GM19438 (cell line): ENCODE measurements around the gene FANCD2OS.
"Not testable (repeated sequence)": the region's sequence is repeated elsewhere in the genome, so short reads cannot be mapped to it uniquely, and the experiment has no call there.

Source experiments
- ATAC-seq: cut with Tn5 transposase; IDR thresholded peaks from one replicate; pipeline ENCODE4 v1.9.1; 2021; ENCODE audit warnings: low read depth; ENCODE audit not compliant: unreplicated experiment

FANCD2OS gene

GRCh38 chr3:10108091-10108490 lies at the start of gene FANCD2OS:
Gene FANCD2OS, minus strand, starts transcription at chr3:10108255. Its CDS starts 3,481 bp downstream, at chr3:10104774.
- ATAC-seq, result no peak

- ATAC-seq, result no peak
Measured at GRCh38 chr3:10157031-10157430, 49.0 kb upstream of the FANCD2OS start.

- no peak for ATAC-seq
Measured at GRCh38 chr3:10155658-10156057, 47.6 kb upstream of the FANCD2OS start.

GRCh38 chr3:10155123-10155472 lies 47.0 kb upstream of the FANCD2OS start:
- ATAC-seq, result no peak

GRCh38 chr3:10154335-10155122 lies 46.5 kb upstream of the FANCD2OS start:
- no peak for ATAC-seq

GRCh38 chr3:10150987-10151386 lies 42.9 kb upstream of the FANCD2OS start:
- ATAC-seq, result no peak

- no peak for ATAC-seq
Measured at GRCh38 chr3:10149226-10149625, 41.2 kb upstream of the FANCD2OS start.

- ATAC-seq, result no peak
Measured at GRCh38 chr3:10145685-10146084, 37.6 kb upstream of the FANCD2OS start.

- ATAC-seq, result no peak
Measured at GRCh38 chr3:10142707-10143560, 34.9 kb upstream of the FANCD2OS start.

GRCh38 chr3:10140996-10141546 lies 33.0 kb upstream of the FANCD2OS start:
- no peak for ATAC-seq

- no peak for ATAC-seq
Measured at GRCh38 chr3:10137178-10137577, 29.1 kb upstream of the FANCD2OS start.

GRCh38 chr3:10136426-10137005 lies 28.5 kb upstream of the FANCD2OS start:
- ATAC-seq, result no peak

- not testable (repeated sequence) for ATAC-seq
Measured at GRCh38 chr3:10135872-10136271, 27.8 kb upstream of the FANCD2OS start.

- ATAC-seq, result no peak
Measured at GRCh38 chr3:10122724-10123123, 14.7 kb upstream of the FANCD2OS start.

- ATAC-seq, result no peak
Measured at GRCh38 chr3:10121064-10121463, 13.0 kb upstream of the FANCD2OS start.

- ATAC-seq, result no peak
Measured at GRCh38 chr3:10119376-10119775, 11.3 kb upstream of the FANCD2OS start.

- no peak for ATAC-seq
Measured at GRCh38 chr3:10116928-10117327, 8.9 kb upstream of the FANCD2OS start.

- peak; percentile 18 for ATAC-seq
Measured at GRCh38 chr3:10116138-10116460, 8.0 kb upstream of the FANCD2OS start.

GRCh38 chr3:10115326-10116137 lies 7.5 kb upstream of the FANCD2OS start, which contains the start of gene BRK1:
Gene BRK1, plus strand, starts transcription at chr3:10115675. Its CDS starts 27 bp downstream, at chr3:10115702.
- peak; percentile 93 for ATAC-seq

- ATAC-seq, result no peak
Measured at GRCh38 chr3:10106919-10107318, 1.1 kb downstream of the FANCD2OS start.
